GM18861 (cell line): ENCODE results near the gene PTPRN2.
"Not testable (repeated sequence)": the region's sequence is repeated elsewhere in the genome, so short reads cannot be mapped to it uniquely, and the experiment has no call there.

Source experiments
- ATAC-seq: cut with Tn5 transposase; IDR thresholded peaks from one replicate; pipeline ENCODE4 v1.9.1; 2021; ENCODE audit not compliant: unreplicated experiment

Gene PTPRN2

GRCh38 chr7:157497744-157498651, 1089.6 kb downstream of the PTPRN2 start:
- ATAC-seq, result no peak

- ATAC-seq, result no peak
Observed at GRCh38 chr7:157497367-157497743, 1090.3 kb downstream of the PTPRN2 start.

- ATAC-seq, result no peak
Observed at GRCh38 chr7:157496416-157497275, 1091.0 kb downstream of the PTPRN2 start.

- ATAC-seq, result no peak
Observed at GRCh38 chr7:157495594-157495993, 1092.0 kb downstream of the PTPRN2 start.

GRCh38 chr7:157495177-157495553, 1092.5 kb downstream of the PTPRN2 start:
- no peak for ATAC-seq

GRCh38 chr7:157494506-157495176, 1093.0 kb downstream of the PTPRN2 start:
- no peak for ATAC-seq

GRCh38 chr7:157493776-157494175, 1093.8 kb downstream of the PTPRN2 start:
- ATAC-seq, result no peak

- ATAC-seq, result no peak
Observed at GRCh38 chr7:157493017-157493416, 1094.6 kb downstream of the PTPRN2 start.

- no peak for ATAC-seq
Observed at GRCh38 chr7:157490465-157490912, 1097.1 kb downstream of the PTPRN2 start.

- ATAC-seq, result not testable (repeated sequence)
Observed at GRCh38 chr7:157489870-157490269, 1097.8 kb downstream of the PTPRN2 start.
